GM23248 (cell line): ENCODE measurements around the gene ARID4B. TPM values are rescaled to one million over a fixed set of nuclear protein-coding genes. Genes with fewer than 3 reads are reported as not detected.

Experiments
- DNase-seq: peaks from one replicate; pipeline ENCODE4 v3.0.0-alpha.2; 2015
- H2AFZ ChIP-seq: fragments of 200-600 bp; sonication (generic); 2 replicates; pipeline ENCODE4 v1.6.1; 2016; ENCODE audit warnings: antibody characterized with exemption
- H3F3A ChIP-seq: fragments of 200-600 bp; sonication (generic); 2 replicates; pipeline ENCODE4 v1.6.1; 2016; ENCODE audit warnings: mild to moderate bottlenecking, antibody characterized with exemption, mixed run types; ENCODE audit not compliant: insufficient read depth
- H3K27ac ChIP-seq: fragments of 200-600 bp; sonication (generic); 2 replicates; pipeline ENCODE4 v1.5.1; 2016; ENCODE audit warnings: mild to moderate bottlenecking
- H3K27me3 ChIP-seq: fragments of 200-600 bp; sonication (generic); replicated peaks from 2 replicates; pipeline ENCODE4 v1.6.1; 2016; ENCODE audit warnings: mild to moderate bottlenecking; ENCODE audit not compliant: insufficient read depth
- H3K36me3 ChIP-seq: fragments of 200-600 bp; sonication (generic); 2 replicates; pipeline ENCODE4 v1.6.1; 2016; ENCODE audit warnings: low read depth, mild to moderate bottlenecking
- H3K4me1 ChIP-seq: fragments of 200-600 bp; sonication (generic); 2 replicates; pipeline ENCODE4 v1.6.1; 2016; ENCODE audit warnings: mild to moderate bottlenecking; ENCODE audit not compliant: insufficient read depth
- H3K4me2 ChIP-seq: fragments of 200-600 bp; sonication (generic); one replicate; pipeline ENCODE4 v1.6.1; 2016; ENCODE audit warnings: mild to moderate bottlenecking; ENCODE audit not compliant: unreplicated experiment
- H3K4me3 ChIP-seq: fragments of 200-600 bp; sonication (generic); 2 replicates; pipeline ENCODE4 v1.5.1; 2016; ENCODE audit warnings: mild to moderate bottlenecking
- H3K79me2 ChIP-seq: fragments of 200-600 bp; sonication (generic); 2 replicates; pipeline ENCODE4 v1.6.1; 2016; ENCODE audit warnings: mild to moderate bottlenecking; ENCODE audit not compliant: insufficient read depth
- H3K9ac ChIP-seq: fragments of 200-600 bp; sonication (generic); 2 replicates; pipeline ENCODE4 v1.6.1; 2016; ENCODE audit warnings: mild to moderate bottlenecking
- H3K9me2 ChIP-seq: fragments of 200-600 bp; sonication (generic); 2 replicates; pipeline ENCODE4 v1.6.1; 2016; ENCODE audit warnings: mixed run types, mild to moderate bottlenecking, moderate library complexity; ENCODE audit not compliant: insufficient read depth
- H3K9me3 ChIP-seq: fragments of 200-600 bp; sonication (generic); one replicate; pipeline ENCODE4 v1.6.1; 2017; ENCODE audit warnings: low read depth
- H4K20me1 ChIP-seq: fragments of 200-600 bp; sonication (generic); 2 replicates; pipeline ENCODE4 v1.6.0; 2016; ENCODE audit not compliant: insufficient read depth
- EZH2 ChIP-seq: fragments of 200-600 bp; sonication (generic); IDR thresholded peaks from 2 replicates; pipeline ENCODE4 v1.6.1; 2018; ENCODE audit warnings: antibody characterized with exemption, mild to moderate bottlenecking; ENCODE audit not compliant: insufficient read depth, poor library complexity, severe bottlenecking
- EZH2phosphoT487 ChIP-seq: fragments of 200-600 bp; sonication (generic); IDR thresholded peaks from 2 replicates; pipeline ENCODE4 v1.6.1; 2018; ENCODE audit warnings: antibody characterized with exemption, moderate library complexity, mild to moderate bottlenecking, low read depth; ENCODE audit not compliant: insufficient read depth
- WGBS, 2 experiments: methylation state at CpG; one replicate each; pipeline ENCODE4 v1.1.6; 2015 to 2017; ENCODE audit warnings: low lambda C conversion rate in 2 of 2, low coverage in 1 of 2; ENCODE audit errors: missing lambda C conversion rate in 2 of 2; 5-methylcytosine and 5-hydroxymethylcytosine counted together
- in situ Hi-C: fragments of 300-500 bp; cut with MboI; formaldehyde crosslinking; loops from 2 replicates; pipeline ENCODE4 v1.15.0; 2020
- polyA plus RNA-seq: library from polyadenylated mRNA; unstranded; fragments of >200 nt; fragmentation: Nextera tagmentation; extraction: Ambion mirVana; gene quantifications from 2 replicates; pipeline ENCODE4 v1.2.1, GENCODE V29; 2016
- total RNA-seq: library from RNA; depleted of rRNA; stranded (reverse); fragments of >200 nt; shearing (Covaris generic); gene quantifications from 2 replicates; pipeline ENCODE4 v1.2.3, GENCODE V29; 2014

The ARID4B gene
- total and polyA plus RNA-seq, 2 experiments from 2014 or later: 17.8 to 25.6 TPM

- H3K9ac ChIP-seq: no peak overlapping the region
- WGBS, 2 experiments: 93 to 96% methylated on average over 3 of the region's 3 CpGs
- in situ Hi-C loops: no loop called here
- H2AFZ ChIP-seq: no peak overlapping the region
- no peaks in the 10 kb centered on the region for H3K27me3 ChIP-seq
- no peaks in the 10 kb centered on the region for H3K4me1 ChIP-seq
- no peaks in the 10 kb centered on the region for H4K20me1 ChIP-seq
- DNase-seq: no peak
- H3K4me3 ChIP-seq: no peak overlapping the region
- peaks cover 15% of the 10 kb centered on the region; the same call in 1 of the 2 replicates for H3K36me3 ChIP-seq
- no peaks in the 10 kb centered on the region for H3K9me3 ChIP-seq
- TF ChIP-seq EZH2 (no peak), EZH2phosphoT487 (no peak)
- H3K27ac ChIP-seq: no peak overlapping the region
- H3K4me2 ChIP-seq: no peak overlapping the region
- no peaks in the 10 kb centered on the region for H3K9me2 ChIP-seq
- peaks cover 11% of the 10 kb centered on the region for H3K79me2 ChIP-seq
- no peaks in the 10 kb centered on the region for H3F3A ChIP-seq
Measured at GRCh38 chr1:235342471-235342870, 14.5 kb upstream of the ARID4B start.

GRCh38 chr1:235342039-235342438 is 14.1 kb upstream of the ARID4B start:
- no peak for TF ChIP-seq EZH2phosphoT487
- TF ChIP-seq EZH2: no peak
- no peak overlapping the region for H3K4me2 ChIP-seq
- H3K9me2 ChIP-seq: no peaks in the 10 kb centered on the region
- H3K79me2 ChIP-seq: peaks cover 15% of the 10 kb centered on the region
- in situ Hi-C loops: no loop called here
- no peak overlapping the region for H2AFZ ChIP-seq
- WGBS, 2 experiments: 37 to 43% methylated on average over 6 of the region's 6 CpGs
- DNase-seq: peak; percentile 42
- no peak overlapping the region for H3K4me3 ChIP-seq
- no peak overlapping the region for H3K27ac ChIP-seq
- no peaks in the 10 kb centered on the region for H3K9me3 ChIP-seq
- peaks cover 18% of the 10 kb centered on the region for H3K36me3 ChIP-seq
- no peak overlapping the region for H3K9ac ChIP-seq
- no peaks in the 10 kb centered on the region for H3K4me1 ChIP-seq
- no peaks in the 10 kb centered on the region for H4K20me1 ChIP-seq
- H3F3A ChIP-seq: no peaks in the 10 kb centered on the region
- no peaks in the 10 kb centered on the region for H3K27me3 ChIP-seq

GRCh38 chr1:235341334-235341733 is 13.4 kb upstream of the ARID4B start:
- DNase-seq: no peak
- H3K9me2 ChIP-seq: no peaks in the 10 kb centered on the region
- no peak overlapping the region for H3K4me3 ChIP-seq
- H3K27ac ChIP-seq: no peak overlapping the region
- H3K9me3 ChIP-seq: no peaks in the 10 kb centered on the region
- H2AFZ ChIP-seq: no peak overlapping the region
- 47 to 50% methylated on average over 1 of the region's 1 CpG for WGBS, 2 experiments
- no peaks in the 10 kb centered on the region for H3K4me1 ChIP-seq
- H3K9ac ChIP-seq: no peak overlapping the region
- TF ChIP-seq EZH2phosphoT487 (no peak), EZH2 (no peak)
- H4K20me1 ChIP-seq: no peaks in the 10 kb centered on the region
- peaks cover 25% of the 10 kb centered on the region for H3K36me3 ChIP-seq
- no peaks in the 10 kb centered on the region for H3K27me3 ChIP-seq
- no peaks in the 10 kb centered on the region for H3F3A ChIP-seq
- in situ Hi-C loops: no loop called here
- peaks cover 22% of the 10 kb centered on the region for H3K79me2 ChIP-seq
- H3K4me2 ChIP-seq: no peak overlapping the region

GRCh38 chr1:235339746-235340145 is 11.8 kb upstream of the ARID4B start:
- Histone ChIP-seq H3K9me2 (no peaks in the 10 kb centered on the region), H3K27me3 (no peaks in the 10 kb centered on the region), H3K4me2 (no peak overlapping the region), H3K9me3 (no peaks in the 10 kb centered on the region), H3K4me3 (no peak overlapping the region), H3K27ac (no peak overlapping the region), H4K20me1 (no peaks in the 10 kb centered on the region), H3K79me2 (peaks cover 38% of the 10 kb centered on the region), H3K4me1 (no peaks in the 10 kb centered on the region), H3F3A (no peaks in the 10 kb centered on the region), H2AFZ (no peak overlapping the region), H3K36me3 (peaks cover 32% of the 10 kb centered on the region), H3K9ac (no peak overlapping the region)
- TF ChIP-seq EZH2 (no peak), EZH2phosphoT487 (no peak)
- in situ Hi-C loops: no loop called here
- DNase-seq: no peak
- 82 to 84% methylated on average over 8 of the region's 8 CpGs for WGBS, 2 experiments

GRCh38 chr1:235336903-235337302 is 8.9 kb upstream of the ARID4B start:
- no peaks in the 10 kb centered on the region for H3K9me2 ChIP-seq
- DNase-seq: no peak
- no peak overlapping the region for H3K4me2 ChIP-seq
- no peaks in the 10 kb centered on the region for H3F3A ChIP-seq
- peaks cover 66% of the 10 kb centered on the region for H3K79me2 ChIP-seq
- no peak overlapping the region for H3K4me3 ChIP-seq
- H2AFZ ChIP-seq: no peak overlapping the region
- no peak overlapping the region for H3K27ac ChIP-seq
- 98 to 100% methylated on average over 4 of the region's 4 CpGs for WGBS, 2 experiments
- no peak overlapping the region for H3K9ac ChIP-seq
- H3K27me3 ChIP-seq: no peaks in the 10 kb centered on the region
- in situ Hi-C loops: no loop called here
- no peaks in the 10 kb centered on the region for H4K20me1 ChIP-seq
- no peak for TF ChIP-seq EZH2
- no peak for TF ChIP-seq EZH2phosphoT487
- H3K36me3 ChIP-seq: peaks cover 22% of the 10 kb centered on the region
- H3K9me3 ChIP-seq: no peaks in the 10 kb centered on the region
- H3K4me1 ChIP-seq: peaks cover 3% of the 10 kb centered on the region
